NCI-H82 treated with DMSO at 0.1 percent for 48 hours (cell line): ENCODE data around the gene UQCR11.
A peak's percentile ranks its signal among the peaks of the same experiment; 100 is the strongest.

Experiments
- DNase-seq: peaks from one replicate; lab custom pipeline; 2025; ENCODE audit not compliant: unreplicated experiment; lab: John Stamatoyannopoulos, UW

UQCR11 gene

GRCh38 chr19:1592024-1592754, 13.1 kb downstream of the UQCR11 start:
- peak; percentile 11 for DNase-seq

- DNase-seq = no peak
Observed at GRCh38 chr19:1591421-1592023, 13.7 kb downstream of the UQCR11 start.

DNA sequence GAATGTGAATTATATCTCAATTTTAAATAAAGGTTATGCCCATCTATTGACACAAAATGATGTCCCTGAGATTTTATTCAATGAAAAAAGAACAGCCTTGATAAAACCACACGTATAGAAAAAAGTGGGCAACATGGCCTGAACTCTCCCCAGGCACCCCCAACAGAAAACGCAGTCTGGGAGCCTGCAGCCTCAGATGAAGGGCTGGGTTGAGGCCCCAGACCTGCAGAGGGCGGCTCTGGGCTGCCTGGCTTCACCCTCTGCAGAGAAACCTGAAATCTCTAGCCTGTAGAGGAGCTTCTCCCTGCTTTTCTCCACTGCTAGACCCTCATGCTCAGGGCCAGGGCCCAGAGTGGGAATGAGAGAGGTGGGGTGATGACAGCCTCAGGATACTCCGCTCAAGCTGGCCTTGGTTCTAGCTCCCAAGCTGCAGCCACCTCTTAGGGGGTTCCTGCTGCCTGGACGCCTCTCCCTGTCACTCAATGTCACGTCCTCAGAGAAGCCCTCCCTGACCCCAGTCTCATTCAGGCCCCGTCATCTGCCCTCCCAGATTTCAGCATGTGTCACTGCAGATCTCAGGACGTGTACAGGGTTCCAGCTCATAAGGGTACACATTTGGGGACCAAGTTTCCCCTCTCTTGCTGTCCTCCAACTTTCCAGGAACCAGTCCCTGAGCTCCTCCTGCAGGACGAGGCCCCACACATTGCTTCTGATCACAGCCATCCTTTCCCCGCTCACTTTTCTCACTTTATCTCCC, 14.4 kb downstream of the UQCR11 start:
- no peak for DNase-seq

DNA sequence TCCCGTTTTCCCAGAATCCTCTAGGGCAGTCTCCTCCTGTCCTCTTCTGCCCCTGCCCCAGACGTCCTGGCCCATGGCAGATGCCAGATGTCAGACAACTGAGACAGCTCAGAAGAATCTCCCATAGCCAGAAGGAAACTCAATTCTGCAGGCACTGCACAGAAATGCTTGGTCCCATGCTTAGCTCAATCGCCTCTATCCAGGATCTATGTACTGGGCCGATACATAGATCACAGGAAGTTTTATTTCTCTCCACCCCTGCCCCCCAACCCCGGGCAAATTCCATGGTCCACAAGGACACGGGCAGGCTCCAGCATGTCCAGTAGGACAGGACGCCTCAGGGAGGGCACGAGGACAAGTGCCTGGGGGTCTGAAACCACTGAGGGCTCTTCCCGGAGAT, 17.4 kb downstream of the UQCR11 start:
- no peak for DNase-seq

GRCh38 chr19:1585243-1585580, 20.1 kb downstream of the UQCR11 start:
- no peak for DNase-seq

DNA sequence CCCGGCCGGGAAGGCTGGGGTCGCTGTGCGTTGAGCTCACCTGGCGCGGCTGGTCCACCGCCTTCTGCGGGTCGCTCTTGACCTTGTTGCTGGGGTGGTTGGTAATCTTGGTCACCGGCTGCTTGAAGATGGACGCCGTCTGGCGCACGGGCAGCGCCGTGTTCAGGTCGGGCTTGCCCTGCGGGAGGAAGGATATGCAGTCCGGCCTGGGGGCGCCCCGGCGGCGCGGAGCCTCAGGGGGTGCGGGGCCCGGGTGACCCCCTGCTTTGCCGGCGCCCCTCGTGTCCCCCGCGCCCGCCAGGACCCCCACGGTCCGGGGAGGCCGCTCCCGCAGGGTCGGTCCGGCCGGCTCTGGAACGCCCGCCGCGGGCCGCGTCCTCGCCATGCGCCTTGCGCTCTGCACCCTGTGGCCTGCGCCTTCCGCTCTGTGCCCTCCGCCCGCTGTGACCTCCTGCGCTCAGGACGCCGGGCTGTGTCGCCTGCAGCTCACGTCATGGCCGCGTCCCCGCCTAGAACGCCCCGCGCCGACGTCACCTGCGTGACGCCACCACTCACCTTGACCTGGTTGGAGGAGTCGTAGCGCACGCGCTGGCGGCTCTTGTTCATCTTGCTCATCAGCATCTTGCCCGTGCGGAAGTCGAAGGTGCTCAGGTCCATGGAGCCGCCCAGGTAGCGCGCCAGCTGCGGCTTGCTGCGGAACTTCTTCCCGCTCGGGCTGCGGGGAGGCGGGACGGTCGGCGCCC, 20.6 kb downstream of the UQCR11 start:
- DNase-seq = no peak

DNA sequence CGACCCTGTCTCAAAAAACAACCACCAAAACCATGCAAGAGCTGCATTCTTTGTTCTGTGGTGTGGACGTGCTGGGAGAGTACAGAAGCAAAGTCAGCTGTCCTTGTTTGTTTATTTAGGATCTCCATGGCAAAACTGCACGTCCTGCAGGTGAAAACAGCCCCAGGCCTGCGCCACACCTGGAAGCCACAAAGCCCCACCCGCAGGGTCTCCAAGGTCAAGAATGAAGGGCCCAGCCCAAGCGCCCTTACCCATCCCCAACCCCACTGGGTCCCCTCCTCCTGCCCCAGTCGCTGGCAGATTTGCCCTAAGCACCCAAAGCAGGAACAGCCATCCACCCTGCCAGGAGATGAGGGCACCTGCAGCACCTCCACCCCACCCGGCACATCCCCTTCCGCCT, 23.1 kb downstream of the UQCR11 start:
- no peak for DNase-seq

DNA sequence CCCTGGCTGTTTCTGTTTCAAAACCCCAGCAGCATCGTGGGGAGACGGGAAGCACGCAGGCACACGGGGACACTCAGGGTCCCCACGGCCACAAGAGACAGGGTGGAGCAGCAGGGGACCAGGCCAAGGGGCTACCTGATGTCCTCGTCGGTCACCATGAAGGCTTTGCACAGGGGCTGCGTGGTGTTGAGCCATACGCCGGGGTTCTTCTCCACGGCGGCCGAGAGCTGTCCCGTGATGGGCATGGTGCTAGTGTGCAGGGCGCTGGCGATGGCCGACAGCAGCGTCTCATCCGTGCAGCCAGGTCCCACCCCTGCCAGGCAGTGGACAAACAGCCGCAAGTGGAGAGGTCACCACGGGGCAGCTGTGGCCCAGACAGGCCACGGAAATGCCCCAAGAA, 24.3 kb downstream of the UQCR11 start:
- no peak for DNase-seq

DNA sequence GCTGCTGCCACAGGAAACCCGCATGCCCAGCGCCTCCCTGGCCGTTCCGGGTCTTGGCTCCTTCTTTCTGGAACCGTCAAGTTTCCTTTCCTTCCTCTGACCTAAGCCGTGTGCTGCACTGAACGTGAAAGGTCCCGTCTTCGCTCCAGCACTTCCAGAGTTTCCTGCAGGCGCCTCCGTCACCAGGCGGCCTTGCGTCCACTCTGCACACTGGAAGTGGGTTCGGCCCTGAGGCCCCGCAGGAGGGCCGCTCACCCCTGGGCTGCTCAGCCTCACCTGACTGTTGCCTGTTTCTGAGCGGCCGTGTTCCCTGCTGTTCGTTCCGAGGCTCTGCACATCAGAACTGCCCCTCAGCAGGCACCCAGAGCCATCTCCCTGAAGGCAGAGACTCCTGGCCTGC, 24.9 kb downstream of the UQCR11 start:
- DNase-seq = no peak

DNA sequence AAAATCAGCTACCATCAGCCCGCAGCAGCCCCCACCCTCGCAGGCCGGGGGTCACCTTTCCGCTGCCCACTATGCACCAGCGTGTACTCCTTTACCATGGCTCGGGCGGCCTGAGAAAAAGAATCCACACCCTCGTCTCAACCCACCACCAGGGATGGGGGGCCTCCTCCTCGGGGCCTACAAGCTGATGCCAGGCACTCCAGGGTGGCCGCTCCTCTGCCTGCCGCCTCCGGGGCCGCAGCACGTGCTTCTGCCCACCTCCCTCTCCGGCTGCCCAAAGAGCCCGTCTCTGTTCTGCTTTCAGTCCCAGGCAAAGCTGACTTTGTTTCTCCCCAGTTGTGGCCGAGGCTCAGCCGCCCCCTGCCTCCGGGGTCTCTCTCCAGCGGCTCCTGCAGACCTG, 26.0 kb downstream of the UQCR11 start:
- no peak for DNase-seq

GRCh38 chr19:1577929-1578618, 27.2 kb downstream of the UQCR11 start:
- no peak for DNase-seq

GRCh38 chr19:1577090-1577928, 28.0 kb downstream of the UQCR11 start:
- DNase-seq = no peak

- DNase-seq = no peak
Observed at GRCh38 chr19:1576242-1577089, 28.8 kb downstream of the UQCR11 start.

GRCh38 chr19:1575323-1576241, 29.7 kb downstream of the UQCR11 start:
- DNase-seq = no peak

GRCh38 chr19:1574354-1575136, 30.7 kb downstream of the UQCR11 start:
- no peak for DNase-seq

GRCh38 chr19:1572795-1573194, 32.5 kb downstream of the UQCR11 start:
- no peak for DNase-seq

GRCh38 chr19:1571358-1571757, 33.9 kb downstream of the UQCR11 start:
- DNase-seq = no peak
